Umbilical cord (tissue), 2 donors: Measurements from ENCODE around the gene RTL9. TPM values are rescaled to one million over a fixed set of nuclear protein-coding genes. Genes with fewer than 3 reads are reported as not detected.
"Not testable (repeated sequence)": the region's sequence is repeated elsewhere in the genome, so short reads cannot be mapped to it uniquely, and the experiment has no call there.

Source experiments
- DNase-seq: peaks from one replicate; pipeline ENCODE4 v3.0.0-alpha.2; 2015; ENCODE audit warnings: low spot score
- total RNA-seq: library from RNA; depleted of rRNA; stranded (reverse); fragments of >200 nt; gene quantifications from one replicate; pipeline ENCODE4 v1.2.3, GENCODE V29; 2014; ENCODE audit warnings: low replicate concordance; ENCODE audit not compliant: insufficient read depth

Gene RTL9
- total RNA-seq, result 2.2 TPM

- DNase-seq, result no peak
Observed at GRCh38 chrX:110358548-110358947, at the start of gene RTL9. RTL9 (plus strand) TSS chrX:110358848; CDS start chrX:110450618, 91,770 bp downstream.

GRCh38 chrX:110310000-110310790 lies 48.5 kb upstream of the RTL9 start:
- DNase-seq, result no peak

GRCh38 chrX:110310896-110311295 lies 47.8 kb upstream of the RTL9 start:
- DNase-seq, result peak; percentile 32

GRCh38 chrX:110311437-110312230 lies 47.0 kb upstream of the RTL9 start:
- DNase-seq, result no peak

- DNase-seq, result no peak
Observed at GRCh38 chrX:110315551-110315950, 43.1 kb upstream of the RTL9 start.

GRCh38 chrX:110316351-110317060 lies 42.1 kb upstream of the RTL9 start:
- DNase-seq, result peak; percentile 20

GRCh38 chrX:110317061-110317819 lies 41.4 kb upstream of the RTL9 start:
- peak; percentile 13 for DNase-seq

- peak; percentile 83 for DNase-seq
Observed at GRCh38 chrX:110317820-110318663, 40.6 kb upstream of the RTL9 start, which contains the start of gene AMMECR1. AMMECR1 (minus strand) TSS chrX:110318085; CDS start chrX:110318071, 14 bp downstream.

GRCh38 chrX:110318664-110318968 lies 40.0 kb upstream of the RTL9 start:
- DNase-seq, result no peak

- DNase-seq, result no peak
Observed at GRCh38 chrX:110320381-110320987, 38.2 kb upstream of the RTL9 start.

GRCh38 chrX:110321081-110321480 lies 37.6 kb upstream of the RTL9 start:
- no peak for DNase-seq

- no peak for DNase-seq
Observed at GRCh38 chrX:110321670-110322069, 37.0 kb upstream of the RTL9 start.

- no peak for DNase-seq
Observed at GRCh38 chrX:110322603-110323002, 36.0 kb upstream of the RTL9 start.

GRCh38 chrX:110326712-110327111 lies 31.9 kb upstream of the RTL9 start:
- DNase-seq, result no peak

- no peak for DNase-seq
Observed at GRCh38 chrX:110327336-110327735, 31.3 kb upstream of the RTL9 start.

- not testable (repeated sequence) for DNase-seq
Observed at GRCh38 chrX:110328613-110329012, 30.0 kb upstream of the RTL9 start.

GRCh38 chrX:110331444-110332030 lies 27.1 kb upstream of the RTL9 start:
- DNase-seq, result no peak

GRCh38 chrX:110333458-110333857 lies 25.2 kb upstream of the RTL9 start:
- DNase-seq, result not testable (repeated sequence)

GRCh38 chrX:110338935-110339334 lies 19.7 kb upstream of the RTL9 start:
- no peak for DNase-seq
